CD4-positive, CD25-positive, alpha-beta regulatory T cell (primary cell): ENCODE measurements around the gene CREB5. TPM values are rescaled to one million over a fixed set of nuclear protein-coding genes. Genes with fewer than 3 reads are reported as not detected.

Source experiments
- ATAC-seq, 2 donors: fragments of 150-1000 bp; cut with Tn5 transposase; one replicate each; pipeline ENCODE4 v1.10.0; 2021; ENCODE audit warnings: low read depth in 2 of 2, moderate number of reproducible peaks in 2 of 2, moderate library complexity in 1 of 2
- DNase-seq, 3 donors: peaks; one replicate each; pipeline versions ENCODE4 v3.0.0 to v3.0.0-alpha.2; 2012 to 2022; ENCODE audit warnings: mixed read lengths in 1 of 3
- H3K27ac ChIP-seq: one replicate; pipeline ENCODE4 v1.7.0; 2013; ENCODE audit warnings: mild to moderate bottlenecking, low read length; ENCODE audit not compliant: insufficient read depth, poor library complexity, severe bottlenecking
- H3K27me3 ChIP-seq: one replicate; pipeline ENCODE4 v1.7.0; 2013; ENCODE audit warnings: low read length; ENCODE audit not compliant: control insufficient read depth, insufficient read depth
- H3K36me3 ChIP-seq: one replicate; pipeline ENCODE4 v1.7.0; 2013; ENCODE audit warnings: mild to moderate bottlenecking, low read length, moderate library complexity; ENCODE audit not compliant: control insufficient read depth, insufficient read depth
- H3K4me1 ChIP-seq: 2 replicates; pipeline ENCODE4 v1.7.0; 2013; ENCODE audit warnings: mild to moderate bottlenecking, low read length; ENCODE audit not compliant: insufficient read depth, control insufficient read depth, poor library complexity, severe bottlenecking
- H3K4me3 ChIP-seq: one replicate; pipeline ENCODE4 v1.7.0; 2013; ENCODE audit warnings: low read depth, mild to moderate bottlenecking, low read length, moderate library complexity
- H3K9me3 ChIP-seq, 2 experiments: 1 replicate in 1 of 2; 2 replicates in 1 of 2; pipeline ENCODE4 v1.7.0; 2013; ENCODE audit warnings: low read length in 2 of 2, mild to moderate bottlenecking in 1 of 2, moderate library complexity in 1 of 2; ENCODE audit not compliant: control insufficient read depth in 2 of 2
- H3K27ac Mint-ChIP-seq, 3 donors: one replicate each; pipeline ENCODE4 v1.8.0; 2020 to 2022; ENCODE audit warnings: mild to moderate bottlenecking in 3 of 3, mixed read lengths in 3 of 3, moderate library complexity in 2 of 3
- H3K27me3 Mint-ChIP-seq: one replicate; pipeline ENCODE4 v1.8.0; 2022; ENCODE audit warnings: mild to moderate bottlenecking, mixed read lengths
- H3K36me3 Mint-ChIP-seq: one replicate; pipeline ENCODE4 v1.8.0; 2020; ENCODE audit warnings: mixed read lengths
- H3K4me1 Mint-ChIP-seq, 4 donors: one replicate each; pipeline ENCODE4 v1.8.0; 2020 to 2022; ENCODE audit warnings: mixed read lengths in 4 of 4, mild to moderate bottlenecking in 1 of 4
- H3K4me3 Mint-ChIP-seq, 4 donors: one replicate each; pipeline ENCODE4 v1.8.0; 2020 to 2022; ENCODE audit warnings: mild to moderate bottlenecking in 4 of 4, mixed read lengths in 4 of 4, moderate library complexity in 3 of 4
- H3K9me3 Mint-ChIP-seq, 7 donors: one replicate each; pipeline ENCODE4 v1.8.0; 2020 to 2022; ENCODE audit warnings: mixed read lengths in 7 of 7, mild to moderate bottlenecking in 3 of 7, moderate library complexity in 2 of 7
- polyA plus RNA-seq, 4 donors: library from polyadenylated mRNA; unstranded; fragments of 300-500 nt; fragmentation: Illumina TruSeq; gene quantifications; one replicate each; pipeline ENCODE4 v1.2.3, GENCODE V29; 2021
- total RNA-seq: library from RNA; stranded (reverse); gene quantifications from one replicate; pipeline ENCODE4 v1.2.3, GENCODE V29; 2022

The CREB5 gene
- total and polyA plus RNA-seq, 5 donors from 2014 or later: 1.3 TPM; not detected in 4

GRCh38 chr7:28804990-28805389 is 392.7 kb downstream of the CREB5 start:
- ATAC-seq (no peak), DNase-seq (no peak)
- H3K27ac ChIP-seq: no peak overlapping the region
- no peaks in the 10 kb centered on the region for H3K4me1 ChIP-seq
- Mint-ChIP-seq H3K4me3 (no peak overlapping the region), H3K36me3 (no peaks in the 10 kb centered on the region), H3K4me1 (no peaks in the 10 kb centered on the region), H3K27me3 (peaks cover 7% of the 10 kb centered on the region), H3K9me3 (peaks cover 0 to 3% (median 0%) of the 10 kb centered on the region in 7 donors), H3K27ac (no peak overlapping the region)
- H3K9me3 ChIP-seq: no peaks in the 10 kb centered on the region
- no peaks in the 10 kb centered on the region for H3K27me3 ChIP-seq
- H3K4me3 ChIP-seq: no peak overlapping the region
- no peaks in the 10 kb centered on the region for H3K36me3 ChIP-seq

- DNase-seq: no peak
- no peaks in the 10 kb centered on the region for H3K9me3 ChIP-seq
- H3K4me1 ChIP-seq: no peaks in the 10 kb centered on the region
- no peak for ATAC-seq
- H3K36me3 ChIP-seq: no peaks in the 10 kb centered on the region
- H3K27ac ChIP-seq: no peak overlapping the region
- H3K27me3 ChIP-seq: no peaks in the 10 kb centered on the region
- Mint-ChIP-seq H3K27me3 (peaks cover 7% of the 10 kb centered on the region), H3K4me1 (no peaks in the 10 kb centered on the region), H3K9me3 (peaks cover 0 to 5% (median 0%) of the 10 kb centered on the region in 7 donors), H3K27ac (no peak overlapping the region), H3K4me3 (no peak overlapping the region), H3K36me3 (no peaks in the 10 kb centered on the region)
- H3K4me3 ChIP-seq: no peak overlapping the region
Observed at GRCh38 chr7:28806841-28807240, 394.5 kb downstream of the CREB5 start.

- Histone ChIP-seq H3K9me3 (no peaks in the 10 kb centered on the region), H3K4me3 (no peak overlapping the region), H3K4me1 (no peaks in the 10 kb centered on the region), H3K27ac (no peak overlapping the region), H3K27me3 (no peaks in the 10 kb centered on the region), H3K36me3 (no peaks in the 10 kb centered on the region)
- Mint-ChIP-seq H3K36me3 (no peaks in the 10 kb centered on the region), H3K4me3 (no peak overlapping the region), H3K27me3 (peaks cover 7% of the 10 kb centered on the region), H3K27ac (no peak overlapping the region), H3K9me3 (peaks cover 0 to 5% (median 0%) of the 10 kb centered on the region in 7 donors), H3K4me1 (no peaks in the 10 kb centered on the region)
- no peak for ATAC-seq
- DNase-seq: no peak
Observed at GRCh38 chr7:28807396-28807994, 395.2 kb downstream of the CREB5 start.

DNA sequence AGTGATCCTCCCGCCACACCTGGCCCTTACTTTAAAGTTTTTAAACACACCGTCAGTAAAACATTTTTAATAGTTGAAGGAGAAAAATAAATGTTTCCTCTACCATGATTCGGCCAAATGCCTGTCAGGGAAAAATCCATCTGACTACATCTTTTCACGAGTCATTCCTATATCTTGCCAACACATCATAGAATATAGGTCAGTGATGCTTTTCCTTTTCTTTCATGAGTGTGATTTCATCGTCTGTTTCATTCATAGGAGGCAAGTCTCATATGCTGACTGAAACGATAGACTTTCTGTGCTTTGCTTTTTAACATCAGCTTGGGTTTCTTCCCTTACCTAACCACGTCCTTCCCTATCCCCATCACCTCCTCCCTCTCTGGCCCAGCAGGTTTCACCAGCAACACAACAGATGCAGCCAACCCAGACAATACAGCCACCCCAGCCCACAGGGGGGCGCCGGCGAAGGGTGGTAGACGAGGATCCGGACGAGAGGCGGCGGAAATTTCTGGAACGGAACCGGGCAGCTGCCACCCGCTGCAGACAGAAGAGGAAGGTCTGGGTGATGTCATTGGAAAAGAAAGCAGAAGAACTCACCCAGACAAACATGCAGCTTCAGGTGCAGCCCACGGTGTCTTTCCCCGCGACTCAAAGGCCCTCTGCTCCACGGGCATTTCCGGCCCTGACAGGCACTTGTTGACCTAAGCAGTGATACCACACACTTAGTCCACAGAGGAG is 396.6 kb downstream of the CREB5 start:
- H3K4me3 ChIP-seq: no peak overlapping the region
- no peaks in the 10 kb centered on the region for H3K27me3 ChIP-seq
- no peak for ATAC-seq
- Mint-ChIP-seq H3K4me3 (no peak overlapping the region), H3K36me3 (no peaks in the 10 kb centered on the region), H3K4me1 (no peaks in the 10 kb centered on the region), H3K27ac (no peak overlapping the region), H3K27me3 (peaks cover 7% of the 10 kb centered on the region), H3K9me3 (peaks cover 0 to 5% (median 0%) of the 10 kb centered on the region in 7 donors)
- no peaks in the 10 kb centered on the region for H3K36me3 ChIP-seq
- no peak for DNase-seq
- no peak overlapping the region for H3K27ac ChIP-seq
- H3K9me3 ChIP-seq: no peaks in the 10 kb centered on the region
- no peaks in the 10 kb centered on the region for H3K4me1 ChIP-seq

- no peak overlapping the region for H3K4me3 ChIP-seq
- no peaks in the 10 kb centered on the region for H3K4me1 ChIP-seq
- no peaks in the 10 kb centered on the region for H3K36me3 ChIP-seq
- no peak overlapping the region for H3K27ac Mint-ChIP-seq
- peaks cover 9% of the 10 kb centered on the region for H3K27me3 Mint-ChIP-seq
- no peaks in the 10 kb centered on the region for H3K4me1 Mint-ChIP-seq
- H3K27ac ChIP-seq: no peak overlapping the region
- no peak for ATAC-seq
- H3K27me3 ChIP-seq: no peaks in the 10 kb centered on the region
- peaks cover 0 to 4% (median 0%) of the 10 kb centered on the region in 7 donors for H3K9me3 Mint-ChIP-seq
- no peaks in the 10 kb centered on the region for H3K36me3 Mint-ChIP-seq
- no peaks in the 10 kb centered on the region for H3K9me3 ChIP-seq
- H3K4me3 Mint-ChIP-seq: no peak overlapping the region
- no peak for DNase-seq
Observed at GRCh38 chr7:28811008-28811407, 398.7 kb downstream of the CREB5 start.

GRCh38 chr7:28811701-28812430 is 399.5 kb downstream of the CREB5 start:
- DNase-seq: no peak
- no peak overlapping the region for H3K4me3 Mint-ChIP-seq
- H3K4me1 Mint-ChIP-seq: no peaks in the 10 kb centered on the region
- no peak overlapping the region for H3K27ac Mint-ChIP-seq
- Histone ChIP-seq H3K4me1 (no peaks in the 10 kb centered on the region), H3K27ac (no peak overlapping the region), H3K4me3 (no peak overlapping the region), H3K36me3 (no peaks in the 10 kb centered on the region), H3K9me3 (no peaks in the 10 kb centered on the region), H3K27me3 (no peaks in the 10 kb centered on the region)
- H3K27me3 Mint-ChIP-seq: peaks cover 11% of the 10 kb centered on the region
- H3K36me3 Mint-ChIP-seq: no peaks in the 10 kb centered on the region
- peaks cover 0 to 4% (median 0%) of the 10 kb centered on the region in 7 donors for H3K9me3 Mint-ChIP-seq
- no peak for ATAC-seq

DNA sequence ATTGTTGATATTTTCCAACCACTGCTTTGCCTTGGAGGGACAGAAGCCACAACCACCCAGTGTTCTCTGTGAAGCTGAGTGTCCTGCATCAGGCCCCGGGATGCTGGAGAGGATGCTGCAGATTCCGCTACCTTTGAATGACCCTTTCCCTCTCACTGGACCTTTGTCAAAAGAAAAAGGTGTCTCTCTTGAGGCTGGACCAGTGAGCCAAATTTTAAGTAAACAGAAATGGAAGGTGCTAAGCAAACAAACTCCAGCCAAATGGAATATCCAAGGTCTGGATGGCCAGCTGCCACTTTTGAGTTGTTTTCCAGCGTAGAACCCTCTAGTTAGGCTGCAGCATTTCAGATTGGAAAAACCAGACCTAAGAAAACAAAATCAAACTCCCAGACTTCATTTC is 400.3 kb downstream of the CREB5 start:
- DNase-seq: no peak
- Histone ChIP-seq H3K27ac (no peak overlapping the region), H3K27me3 (no peaks in the 10 kb centered on the region), H3K36me3 (no peaks in the 10 kb centered on the region), H3K9me3 (no peaks in the 10 kb centered on the region), H3K4me1 (no peaks in the 10 kb centered on the region), H3K4me3 (no peak overlapping the region)
- H3K27me3 Mint-ChIP-seq: peaks cover 8% of the 10 kb centered on the region
- no peak overlapping the region for H3K27ac Mint-ChIP-seq
- ATAC-seq: no peak
- H3K9me3 Mint-ChIP-seq: peaks cover 0 to 2% (median 0%) of the 10 kb centered on the region in 7 donors
- H3K4me3 Mint-ChIP-seq: no peak overlapping the region
- no peaks in the 10 kb centered on the region for H3K36me3 Mint-ChIP-seq
- no peaks in the 10 kb centered on the region for H3K4me1 Mint-ChIP-seq
